Keratinocyte (primary cell): ENCODE measurements around the gene MAP3K3.

Source experiments
- EZH2 ChIP-seq: IDR thresholded peaks from one replicate; pipeline ENCODE4 v1.6.1; 2012; ENCODE audit warnings: inconsistent platforms, mild to moderate bottlenecking, low read length, moderate library complexity
- TF ChIP-seq, protein P1 (sequence below), 3 experiments: IDR thresholded peaks in 1 of 3; conservative IDR thresholded peaks in 1 of 3; optimal IDR thresholded peaks in 1 of 3; 2 replicates in 2 of 3; 3 replicates in 1 of 3; pipeline versions ENCODE3 to v1.5.1; 2011; ENCODE audit warnings: low read length in 3 of 3, mild to moderate bottlenecking in 3 of 3, moderate library complexity in 2 of 3, control low read depth in 1 of 3, inconsistent platforms in 1 of 3; ENCODE audit not compliant: insufficient read depth in 2 of 3; ENCODE audit errors: extremely low read depth in 1 of 3

DNA sequence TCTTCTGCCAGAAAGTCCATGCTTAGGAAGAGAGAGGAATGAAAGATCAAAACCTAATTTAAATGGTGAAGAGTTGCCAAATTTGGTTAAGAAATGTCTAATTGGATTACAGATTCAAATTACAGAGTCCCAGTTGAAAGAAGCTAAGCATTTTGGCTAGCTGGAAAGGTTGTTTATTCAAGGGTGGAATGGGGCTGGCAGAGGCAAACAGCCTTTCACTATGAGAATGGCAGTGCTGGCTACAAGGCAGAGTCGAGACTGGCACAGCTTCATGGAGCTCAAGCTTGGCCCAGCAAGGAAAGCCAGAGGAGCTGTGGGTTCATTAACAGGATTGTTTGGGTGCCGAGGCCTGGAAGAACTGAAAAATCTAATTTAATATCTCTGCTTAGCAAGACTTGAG, 13.6 kb downstream of the MAP3K3 start:
- TF ChIP-seq, protein P1, sequence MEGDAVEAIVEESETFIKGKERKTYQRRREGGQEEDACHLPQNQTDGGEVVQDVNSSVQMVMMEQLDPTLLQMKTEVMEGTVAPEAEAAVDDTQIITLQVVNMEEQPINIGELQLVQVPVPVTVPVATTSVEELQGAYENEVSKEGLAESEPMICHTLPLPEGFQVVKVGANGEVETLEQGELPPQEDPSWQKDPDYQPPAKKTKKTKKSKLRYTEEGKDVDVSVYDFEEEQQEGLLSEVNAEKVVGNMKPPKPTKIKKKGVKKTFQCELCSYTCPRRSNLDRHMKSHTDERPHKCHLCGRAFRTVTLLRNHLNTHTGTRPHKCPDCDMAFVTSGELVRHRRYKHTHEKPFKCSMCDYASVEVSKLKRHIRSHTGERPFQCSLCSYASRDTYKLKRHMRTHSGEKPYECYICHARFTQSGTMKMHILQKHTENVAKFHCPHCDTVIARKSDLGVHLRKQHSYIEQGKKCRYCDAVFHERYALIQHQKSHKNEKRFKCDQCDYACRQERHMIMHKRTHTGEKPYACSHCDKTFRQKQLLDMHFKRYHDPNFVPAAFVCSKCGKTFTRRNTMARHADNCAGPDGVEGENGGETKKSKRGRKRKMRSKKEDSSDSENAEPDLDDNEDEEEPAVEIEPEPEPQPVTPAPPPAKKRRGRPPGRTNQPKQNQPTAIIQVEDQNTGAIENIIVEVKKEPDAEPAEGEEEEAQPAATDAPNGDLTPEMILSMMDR (optimal IDR thresholded peaks at IDR 0.05 in 1 of 3, IDR thresholded peaks at IDR 0.05 in 1 of 3, conservative IDR thresholded peaks at IDR 0.05 in 1 of 3; ENCODE audit: extremely low read depth in 1 of 3, insufficient read depth in 2 of 3, low read length in 3 of 3): no peak
- TF ChIP-seq EZH2: no peak
